Liver (tissue), 9 donors: ENCODE measurements around the gene CPNE5. TPM values are rescaled to one million over a fixed set of nuclear protein-coding genes. Genes with fewer than 3 reads are reported as not detected.

Experiments
- DNase-seq: peaks from one replicate; pipeline ENCODE4 v3.0.0-alpha.2; 2017; ENCODE audit warnings: low spot score
- H3K27ac ChIP-seq, 2 donors: one replicate each; pipeline ENCODE4 v1.7.0; 2013; ENCODE audit warnings: inconsistent platforms in 2 of 2, low read length in 2 of 2, control low read depth in 1 of 2, low read depth in 1 of 2, mild to moderate bottlenecking in 1 of 2
- H3K27me3 ChIP-seq, 4 donors: one replicate each; pipeline versions ENCODE4 v1.6.1 to v1.7.0; 2013; ENCODE audit warnings: low read length in 3 of 4, inconsistent platforms in 1 of 4, mild to moderate bottlenecking in 1 of 4, moderate library complexity in 1 of 4; ENCODE audit not compliant: control insufficient read depth in 4 of 4, insufficient read depth in 4 of 4
- H3K36me3 ChIP-seq, 4 donors: one replicate each; pipeline versions ENCODE4 v1.6.1 to v1.7.0; 2013; ENCODE audit warnings: low read length in 3 of 4, mild to moderate bottlenecking in 3 of 4, low read depth in 1 of 4, moderate library complexity in 1 of 4; ENCODE audit not compliant: control insufficient read depth in 4 of 4, insufficient read depth in 3 of 4
- H3K4me1 ChIP-seq, 4 donors: one replicate each; pipeline versions ENCODE4 v1.6.1 to v1.7.0; 2013; ENCODE audit warnings: low read length in 3 of 4, mild to moderate bottlenecking in 3 of 4, moderate library complexity in 1 of 4; ENCODE audit not compliant: control insufficient read depth in 4 of 4, insufficient read depth in 4 of 4
- H3K4me3 ChIP-seq, 3 donors: one replicate each; pipeline versions ENCODE4 v1.6.1 to v1.7.0; 2013; ENCODE audit warnings: low read length in 3 of 3, control low read depth in 1 of 3, low read depth in 1 of 3, mild to moderate bottlenecking in 1 of 3
- H3K9ac ChIP-seq, 2 donors: one replicate each; pipeline ENCODE4 v1.7.0; 2013; ENCODE audit warnings: low read length in 2 of 2, mild to moderate bottlenecking in 2 of 2, moderate library complexity in 2 of 2, control low read depth in 1 of 2, low read depth in 1 of 2
- H3K9me3 ChIP-seq, 4 donors: one replicate each; pipeline versions ENCODE4 v1.6.1 to v1.7.0; 2013; ENCODE audit warnings: low read length in 3 of 4; ENCODE audit not compliant: control insufficient read depth in 4 of 4
- CTCF ChIP-seq: fragments of 150-350 bp; IDR thresholded peaks from 2 replicates; pipeline ENCODE4 v1.5.1; 2017; ENCODE audit warnings: improper control_type of control experiment, low read depth, low read length; ENCODE audit not compliant: missing input control
- EGR1 ChIP-seq, 2 donors: IDR thresholded peaks; 2 replicates each; pipeline ENCODE4 v1.6.1; 2016 to 2018; ENCODE audit warnings: antibody characterized with exemption in 2 of 2, low read depth in 2 of 2
- FOXA1 ChIP-seq: IDR thresholded peaks from 2 replicates; pipeline ENCODE4 v1.6.1; 2016; ENCODE audit warnings: antibody characterized with exemption
- FOXA2 ChIP-seq: IDR thresholded peaks from 2 replicates; pipeline ENCODE4 v1.6.1; 2016; ENCODE audit warnings: antibody characterized with exemption
- JUND ChIP-seq, 2 donors: IDR thresholded peaks; 2 replicates each; pipeline ENCODE4 v1.6.1; 2016; ENCODE audit warnings: antibody characterized with exemption in 2 of 2
- NR2F2 ChIP-seq: IDR thresholded peaks from 2 replicates; pipeline ENCODE4 v1.6.1; 2016; ENCODE audit warnings: antibody characterized with exemption
- RAD21 ChIP-seq, 2 donors: IDR thresholded peaks; 2 replicates each; pipeline ENCODE4 v1.6.1; 2016; ENCODE audit warnings: antibody characterized with exemption in 2 of 2, mild to moderate bottlenecking in 2 of 2
- REST ChIP-seq: IDR thresholded peaks from 2 replicates; pipeline ENCODE4 v1.6.1; 2016; ENCODE audit warnings: antibody characterized with exemption, mild to moderate bottlenecking
- RXRA ChIP-seq, 2 donors: IDR thresholded peaks; 2 replicates each; pipeline ENCODE4 v1.6.1; 2017 to 2018; ENCODE audit warnings: antibody characterized with exemption in 2 of 2, mild to moderate bottlenecking in 1 of 2
- SP1 ChIP-seq: IDR thresholded peaks from 2 replicates; pipeline ENCODE4 v1.6.1; 2018; ENCODE audit warnings: antibody characterized with exemption, mild to moderate bottlenecking
- TAF1 ChIP-seq: conservative IDR thresholded peaks from 2 replicates; pipeline ENCODE4 v1.6.1; 2016; ENCODE audit warnings: antibody characterized with exemption, mild to moderate bottlenecking
- YY1 ChIP-seq: IDR thresholded peaks from 2 replicates; pipeline ENCODE4 v1.6.1; 2016; ENCODE audit warnings: antibody characterized with exemption, mild to moderate bottlenecking
- WGBS: extraction: QIAGEN DNeasy Blood & Tissue Kit; methylation state at CpG from one replicate; pipeline ENCODE4 v1.1.7; 2013; 5-methylcytosine and 5-hydroxymethylcytosine counted together
- polyA plus RNA-seq, 2 donors: library from polyadenylated mRNA; stranded (reverse) in 1 of 2; unstranded in 1 of 2; fragments of 200-250 nt in 1 of 2; fragments of >200 nt in 1 of 2; fragmentation: Nextera tagmentation in 1 of 2; extraction: Ambion mirVana in 1 of 2; gene quantifications; one replicate each; pipeline versions ENCODE4 v1.2.1 to v1.2.3, GENCODE V29; 2013 to 2015
- total RNA-seq, 2 donors: library from RNA; depleted of rRNA; stranded (reverse); fragments of >200 nt; gene quantifications; one replicate each; pipeline ENCODE4 v1.2.3, GENCODE V29; 2014
- TF ChIP-seq, protein P1 (sequence below): IDR thresholded peaks from 2 replicates; pipeline ENCODE4 v1.6.1; 2016; ENCODE audit warnings: antibody characterized with exemption
- donor health status: healthy.
- donor health status: healthy.
- donor health status: healthy.
- donor health status: healthy.
- donor health status: healthy.

CPNE5 gene
- total and polyA plus RNA-seq, 4 donors: 0.24 to 1.1 (median 0.44) TPM

DNA sequence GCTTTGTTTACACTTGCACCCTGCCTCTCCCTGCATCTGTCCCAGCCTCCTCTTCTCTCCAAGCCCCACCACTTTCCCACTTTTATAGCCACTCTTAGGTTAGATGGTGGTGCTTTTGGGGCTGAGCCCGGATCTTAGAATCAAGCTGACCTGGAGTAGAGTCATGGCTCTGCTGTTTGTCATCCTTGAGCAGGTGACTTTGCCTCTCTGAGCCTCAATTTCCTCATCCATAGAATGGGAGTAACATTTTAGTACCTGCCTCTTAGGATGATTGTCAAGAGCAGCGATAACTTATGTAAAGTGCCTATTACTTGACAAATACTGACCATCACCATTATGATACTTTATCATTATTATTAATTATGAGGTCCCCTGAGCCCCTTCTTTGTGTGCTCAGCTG, 48.2 kb downstream of the CPNE5 start (continued):
- TF ChIP-seq CTCF (no peak), NR2F2 (no peak), SP1 (no peak), JUND (IDR thresholded peaks at IDR 0.05) (no peak), YY1 (no peak)

DNA sequence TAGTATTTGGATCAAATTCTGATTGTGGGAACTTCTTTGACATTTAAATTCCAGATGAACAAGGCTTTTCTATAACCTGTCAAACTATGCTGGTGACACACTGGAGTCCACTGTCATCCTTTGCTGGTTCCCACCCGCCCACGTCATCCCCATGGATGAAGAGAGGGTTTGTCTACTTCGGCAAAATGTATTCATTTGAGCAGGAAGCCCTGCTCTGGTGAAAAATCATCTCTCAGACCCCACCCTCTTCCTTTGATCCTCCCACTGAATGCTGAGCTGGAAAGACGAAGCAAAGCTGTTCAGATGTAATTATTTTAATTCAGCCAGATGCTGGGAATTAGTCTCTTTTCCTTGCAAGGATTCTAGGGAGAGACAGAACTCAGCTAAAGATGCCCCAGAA, 50.5 kb downstream of the CPNE5 start:
- 49% methylated on average over 4 of the region's 4 CpGs for WGBS
- no peaks in the 10 kb centered on the region for H3K27me3 ChIP-seq

More for the DNA sequence above, 50.5 kb downstream of the CPNE5 start:
- Histone ChIP-seq H3K9me3 (no peaks in the 10 kb centered on the region), H3K4me1 (no peaks in the 10 kb centered on the region), H3K4me3 (no peak overlapping the region), H3K27ac (no peak overlapping the region), H3K9ac (no peak overlapping the region), H3K36me3 (no peaks in the 10 kb centered on the region)
- DNase-seq: no peak
- TF ChIP-seq EGR1 (IDR thresholded peaks at IDR 0.05; ENCODE audit: low read depth in 2 of 2) (no peak), JUND (IDR thresholded peaks at IDR 0.05) (no peak), RAD21 (IDR thresholded peaks at IDR 0.05) (no peak), CTCF (no peak), TAF1 (no peak), FOXA1 (no peak), RXRA (IDR thresholded peaks at IDR 0.05) (no peak), REST (no peak), FOXA2 (no peak)
- TF ChIP-seq, protein P1, sequence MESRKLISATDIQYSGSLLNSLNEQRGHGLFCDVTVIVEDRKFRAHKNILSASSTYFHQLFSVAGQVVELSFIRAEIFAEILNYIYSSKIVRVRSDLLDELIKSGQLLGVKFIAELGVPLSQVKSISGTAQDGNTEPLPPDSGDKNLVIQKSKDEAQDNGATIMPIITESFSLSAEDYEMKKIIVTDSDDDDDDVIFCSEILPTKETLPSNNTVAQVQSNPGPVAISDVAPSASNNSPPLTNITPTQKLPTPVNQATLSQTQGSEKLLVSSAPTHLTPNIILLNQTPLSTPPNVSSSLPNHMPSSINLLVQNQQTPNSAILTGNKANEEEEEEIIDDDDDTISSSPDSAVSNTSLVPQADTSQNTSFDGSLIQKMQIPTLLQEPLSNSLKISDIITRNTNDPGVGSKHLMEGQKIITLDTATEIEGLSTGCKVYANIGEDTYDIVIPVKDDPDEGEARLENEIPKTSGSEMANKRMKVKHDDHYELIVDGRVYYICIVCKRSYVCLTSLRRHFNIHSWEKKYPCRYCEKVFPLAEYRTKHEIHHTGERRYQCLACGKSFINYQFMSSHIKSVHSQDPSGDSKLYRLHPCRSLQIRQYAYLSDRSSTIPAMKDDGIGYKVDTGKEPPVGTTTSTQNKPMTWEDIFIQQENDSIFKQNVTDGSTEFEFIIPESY: no peak
